Right ventricle myocardium superior (tissue), 1 donor: Measurements from ENCODE around the gene TSACC. TPM values are rescaled to one million over a fixed set of nuclear protein-coding genes. Genes with fewer than 3 reads are reported as not detected.
"Not testable (repeated sequence)": the region's sequence is repeated elsewhere in the genome, so short reads cannot be mapped to it uniquely, and the experiment has no call there.

Experiments
- ATAC-seq: fragments of 200-7000 bp; cut with Tn5 transposase; one replicate; pipeline ENCODE4 v1.9.1; 2020; ENCODE audit warnings: mild to moderate bottlenecking; ENCODE audit not compliant: poor library complexity
- DNase-seq: peaks from one replicate; pipeline ENCODE4 v3.0.0-alpha.2; 2020
- intact Hi-C: fragments of 100-400 bp; cut with DNase I; formaldehyde crosslinking; loops from one replicate; pipeline ENCODE4 v1.11.2; 2022
- total RNA-seq: library from RNA; stranded (reverse); fragmentation: NEBNext Ultra II Directional; extraction: Animal tissue kit (Norgen Biotek cat#: 25700); gene quantifications from one replicate; pipeline ENCODE4 v1.2.1, GENCODE V29; 2021
- donor health status: DM: no; HTN: yes; CAD: no; lungs with severe emphysema.

The TSACC gene
- total RNA-seq, 1 donor from 2014 or later = not detected

DNA sequence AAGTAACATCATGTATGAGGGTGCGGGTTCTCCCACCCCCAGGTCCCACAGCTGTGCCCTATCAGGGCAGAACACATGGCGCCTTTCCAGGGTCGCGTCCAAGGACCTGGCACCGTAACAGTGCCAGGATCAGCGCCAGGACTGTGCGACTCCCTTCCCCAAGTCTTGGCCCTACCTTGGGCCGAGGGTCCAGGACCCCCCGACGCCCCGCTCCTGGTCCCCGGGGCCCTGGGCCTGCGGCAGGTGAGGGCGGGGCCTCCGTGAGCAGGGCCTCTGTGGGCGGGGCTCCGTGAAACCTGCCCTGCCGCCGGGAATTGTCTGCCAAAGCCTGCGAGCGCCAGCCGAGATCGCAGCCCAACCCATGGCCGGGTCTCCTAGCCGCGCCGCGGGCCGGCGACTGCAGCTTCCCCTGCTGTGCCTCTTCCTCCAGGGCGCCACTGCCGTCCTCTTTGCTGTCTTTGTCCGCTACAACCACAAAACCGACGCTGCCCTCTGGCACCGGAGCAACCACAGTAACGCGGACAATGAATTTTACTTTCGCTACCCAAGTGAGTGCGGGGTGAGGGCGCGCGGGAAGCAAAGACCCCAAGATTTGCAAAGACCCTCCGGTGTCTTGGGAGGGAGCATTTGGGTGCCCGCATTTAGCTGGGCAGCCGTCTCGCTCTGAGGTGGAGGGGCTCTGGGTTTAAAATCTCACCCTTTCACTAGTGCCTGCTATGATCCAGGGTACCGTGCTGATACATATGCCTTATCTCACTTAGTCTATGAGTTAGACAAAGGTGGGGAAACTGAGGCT is 30.8 kb downstream of the TSACC start, which contains the start of gene RHBG:
Gene RHBG, plus strand, starts transcription at position 323 of the 796 bp plus-strand sequence. Its CDS starts 39 bp downstream, at position 362.
- intact Hi-C loops = no loop called here
- ATAC-seq (peak; percentile 81), DNase-seq (peak; percentile 67)

DNA sequence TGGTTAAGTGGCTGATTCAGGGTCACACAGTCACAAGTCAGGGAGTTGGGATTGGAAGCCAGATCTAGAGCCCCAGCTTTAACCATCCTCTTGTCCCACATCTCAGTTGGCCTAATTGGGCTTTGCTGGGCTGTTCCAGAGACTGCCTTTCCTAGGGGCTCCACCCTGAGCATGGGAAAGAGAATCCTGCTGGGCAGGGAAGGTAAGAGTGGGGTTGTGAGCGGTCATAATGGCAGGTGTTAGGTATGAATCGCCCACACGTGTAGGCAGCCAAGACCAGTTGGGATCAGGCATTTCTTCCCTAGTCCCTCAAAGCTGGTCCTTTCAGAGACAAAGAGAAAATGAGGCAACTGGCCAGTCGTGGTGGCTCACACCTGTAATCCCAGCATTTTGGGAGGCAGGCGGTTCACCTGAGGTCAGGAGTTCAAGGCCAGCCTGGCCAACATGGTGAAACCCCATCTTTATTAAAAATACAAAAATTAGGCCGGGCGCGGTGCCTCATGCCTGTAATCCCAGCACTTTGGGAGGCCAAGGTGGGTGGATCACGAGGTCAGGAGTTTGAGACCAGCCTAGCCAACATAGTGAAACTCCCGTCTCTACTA is 31.5 kb downstream of the TSACC start:
- ATAC-seq, intact Hi-C loops, DNase-seq: not testable (repeated sequence)

DNA sequence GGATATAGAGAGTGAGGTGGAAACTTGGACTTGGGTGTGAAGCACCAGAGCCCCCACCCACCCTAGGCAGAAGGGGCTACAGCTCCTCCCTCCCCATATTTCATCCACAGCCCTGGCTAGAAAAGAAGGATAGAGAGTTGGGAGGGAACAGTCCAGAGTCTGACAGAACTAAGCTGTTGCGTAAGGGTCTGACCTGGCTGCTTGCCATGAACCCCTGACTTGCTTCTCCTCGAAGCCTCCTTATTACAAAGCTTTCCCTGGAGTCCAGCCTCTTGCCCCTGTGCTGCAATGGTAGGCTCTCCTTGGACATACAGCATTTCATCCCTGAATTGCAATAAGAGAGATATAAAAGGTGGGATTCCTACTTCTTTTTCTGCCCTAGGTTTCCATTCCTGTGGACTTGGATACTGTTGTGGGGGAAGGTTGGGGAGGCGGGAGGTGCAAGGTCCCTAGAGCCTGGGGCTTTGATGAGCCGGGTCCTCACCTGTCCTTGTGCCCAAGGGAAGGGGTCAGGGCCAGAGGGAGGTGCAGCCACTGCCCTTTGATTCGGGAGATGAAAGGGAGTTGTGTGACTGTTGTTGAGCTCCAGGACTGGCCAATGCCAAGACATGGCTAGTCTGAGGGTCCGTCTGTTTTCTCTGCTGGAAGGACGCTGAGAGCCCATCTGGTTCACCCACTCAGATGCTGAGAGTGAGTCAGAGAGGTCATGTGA is 33.4 kb downstream of the TSACC start:
- intact Hi-C loops = no loop called here
- DNase-seq (peak; percentile 79), ATAC-seq (no peak)

DNA sequence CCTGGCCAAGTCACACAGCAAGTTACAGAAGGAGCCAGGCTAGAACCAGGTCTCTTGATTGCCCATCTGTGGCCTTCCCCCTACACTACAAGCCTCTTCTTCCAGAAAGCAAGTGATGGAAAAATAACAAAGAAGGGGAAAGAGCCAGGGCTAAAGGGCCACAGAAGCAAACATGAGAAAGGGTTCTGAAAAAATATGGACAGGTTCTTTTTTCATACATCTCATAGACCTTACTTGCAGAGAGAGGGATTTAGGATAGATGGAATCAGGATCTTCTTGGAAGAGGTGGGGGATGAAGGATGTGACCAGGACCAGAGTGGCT is 33.9 kb downstream of the TSACC start:
- no peak for ATAC-seq
- DNase-seq = no peak
- intact Hi-C loops = no loop called here

DNA sequence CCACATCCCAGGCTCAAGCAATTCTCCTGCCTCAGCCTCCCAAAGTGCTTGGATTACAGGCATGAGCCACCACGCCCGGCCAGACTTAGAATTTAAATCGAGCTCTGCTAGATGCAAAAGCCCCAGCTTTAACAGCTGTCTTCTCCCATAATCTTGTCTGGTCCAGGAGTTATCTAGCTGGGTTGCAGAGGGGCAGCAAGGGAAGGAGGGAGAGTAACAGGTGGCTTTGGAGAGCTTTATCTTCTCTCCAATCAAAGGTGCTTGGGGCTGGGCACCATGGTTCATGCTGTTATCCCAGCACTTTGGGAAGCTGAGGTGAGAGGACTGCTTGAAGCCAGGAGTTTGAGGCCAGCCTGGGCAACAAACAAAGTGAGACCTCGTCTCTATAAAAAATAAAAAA is 34.5 kb downstream of the TSACC start:
- ATAC-seq (no peak), DNase-seq (no peak)
- intact Hi-C loops = no loop called here

DNA sequence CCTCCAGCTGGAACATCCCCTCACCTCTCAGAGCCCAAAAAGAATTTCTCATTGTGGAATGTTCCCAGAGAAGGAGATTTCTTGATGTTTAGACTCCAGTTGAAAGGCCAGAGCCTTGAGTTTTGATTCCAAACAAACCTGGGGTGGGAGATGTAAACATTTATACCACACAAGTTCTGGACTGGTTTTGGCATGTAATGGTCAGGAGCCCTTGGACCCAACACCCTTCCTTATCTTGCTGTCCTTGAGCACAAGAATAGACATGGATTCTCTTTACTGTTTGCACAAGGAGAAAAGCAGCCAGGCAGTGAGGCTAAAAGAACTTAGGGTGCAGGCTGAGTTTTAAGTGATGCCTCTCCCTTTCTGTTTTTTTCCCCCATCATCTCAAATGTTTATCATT is 35.2 kb downstream of the TSACC start:
- ATAC-seq (no peak), DNase-seq (no peak)
- intact Hi-C loops = no loop called here

DNA sequence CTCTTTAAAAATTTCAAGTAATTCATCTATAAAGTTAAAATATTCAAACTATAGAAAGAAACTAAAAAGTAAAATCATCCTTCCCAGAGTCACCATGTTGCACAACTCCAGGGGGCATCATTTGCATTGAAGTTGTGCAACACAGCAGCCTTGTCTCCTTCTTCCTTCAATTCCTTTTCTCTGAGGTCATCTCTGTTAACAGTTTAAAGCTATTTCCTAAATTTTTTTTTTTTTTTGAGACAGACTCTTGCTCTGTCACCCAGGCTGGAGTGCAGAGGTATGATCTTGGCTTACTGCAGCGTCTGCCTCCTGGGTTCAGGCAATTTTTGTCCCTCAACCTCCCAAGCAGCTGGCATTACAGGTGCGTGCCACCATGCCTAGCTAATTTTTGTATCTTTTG is 37.8 kb downstream of the TSACC start:
- no peak for DNase-seq
- intact Hi-C loops = no loop called here
- no peak for ATAC-seq

DNA sequence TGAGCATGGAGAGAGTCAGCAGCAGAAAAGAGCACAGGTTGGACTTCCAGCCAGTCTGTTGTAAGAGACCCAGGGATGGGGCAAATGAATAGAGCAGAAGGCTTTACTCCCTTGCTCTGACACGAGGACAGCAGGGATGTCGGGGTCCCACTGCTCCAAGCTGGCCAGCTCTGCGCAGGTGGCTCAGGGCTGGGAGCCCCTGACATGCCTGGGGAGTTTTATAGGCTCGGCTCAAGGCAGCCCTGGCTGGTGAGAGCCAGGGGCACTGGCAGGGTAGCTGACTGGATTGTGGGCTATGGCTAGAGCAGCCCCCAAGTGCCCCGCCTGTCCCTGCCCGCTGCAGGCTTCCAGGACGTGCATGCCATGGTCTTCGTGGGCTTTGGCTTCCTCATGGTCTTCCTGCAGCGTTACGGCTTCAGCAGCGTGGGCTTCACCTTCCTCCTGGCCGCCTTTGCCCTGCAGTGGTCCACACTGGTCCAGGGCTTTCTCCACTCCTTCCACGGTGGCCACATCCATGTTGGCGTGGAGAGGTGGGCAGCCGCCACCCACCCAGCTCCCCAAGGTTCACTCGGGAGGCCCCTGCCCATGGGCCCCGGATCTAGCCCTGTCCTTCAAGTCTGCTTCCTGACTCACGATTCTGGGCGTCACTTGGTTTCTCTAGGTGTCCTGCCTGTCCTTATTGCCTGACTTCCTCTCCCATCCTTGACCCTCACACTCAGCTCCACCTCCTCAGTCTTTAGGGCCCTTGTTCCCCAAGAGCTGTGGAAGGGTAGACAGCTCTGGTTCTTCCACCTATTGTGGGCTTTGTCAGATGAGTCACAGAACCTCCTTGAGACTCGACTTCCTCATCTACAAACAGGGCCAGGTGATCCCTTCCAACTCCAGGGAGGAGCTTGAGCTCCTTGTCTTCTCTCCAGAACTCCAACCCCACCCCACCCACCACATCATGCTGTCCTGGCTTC is 38.9 kb downstream of the TSACC start:
- DNase-seq (no peak), ATAC-seq (no peak)
- intact Hi-C loops = no loop called here

DNA sequence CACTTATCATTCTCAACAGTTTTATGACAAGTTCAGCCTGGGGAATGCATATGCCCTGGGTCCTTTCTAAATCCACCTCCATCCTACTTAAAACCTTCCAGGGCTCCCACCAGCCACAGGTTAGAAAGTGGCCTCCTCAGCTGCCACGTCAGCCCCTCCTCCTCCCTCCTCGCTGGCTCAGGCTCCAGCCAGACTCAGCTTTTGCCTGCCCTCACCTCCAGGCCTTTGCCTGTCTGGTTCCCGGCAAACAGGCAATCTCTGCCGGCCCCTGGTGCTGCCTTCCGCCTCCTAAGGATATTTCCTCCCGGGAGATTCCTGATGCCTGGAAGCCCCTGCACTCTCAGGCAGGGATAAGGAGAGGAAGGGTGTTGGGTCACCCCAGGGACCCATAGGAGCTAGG is 40.2 kb downstream of the TSACC start:
- no peak for DNase-seq
- ATAC-seq = no peak
- intact Hi-C loops = no loop called here

DNA sequence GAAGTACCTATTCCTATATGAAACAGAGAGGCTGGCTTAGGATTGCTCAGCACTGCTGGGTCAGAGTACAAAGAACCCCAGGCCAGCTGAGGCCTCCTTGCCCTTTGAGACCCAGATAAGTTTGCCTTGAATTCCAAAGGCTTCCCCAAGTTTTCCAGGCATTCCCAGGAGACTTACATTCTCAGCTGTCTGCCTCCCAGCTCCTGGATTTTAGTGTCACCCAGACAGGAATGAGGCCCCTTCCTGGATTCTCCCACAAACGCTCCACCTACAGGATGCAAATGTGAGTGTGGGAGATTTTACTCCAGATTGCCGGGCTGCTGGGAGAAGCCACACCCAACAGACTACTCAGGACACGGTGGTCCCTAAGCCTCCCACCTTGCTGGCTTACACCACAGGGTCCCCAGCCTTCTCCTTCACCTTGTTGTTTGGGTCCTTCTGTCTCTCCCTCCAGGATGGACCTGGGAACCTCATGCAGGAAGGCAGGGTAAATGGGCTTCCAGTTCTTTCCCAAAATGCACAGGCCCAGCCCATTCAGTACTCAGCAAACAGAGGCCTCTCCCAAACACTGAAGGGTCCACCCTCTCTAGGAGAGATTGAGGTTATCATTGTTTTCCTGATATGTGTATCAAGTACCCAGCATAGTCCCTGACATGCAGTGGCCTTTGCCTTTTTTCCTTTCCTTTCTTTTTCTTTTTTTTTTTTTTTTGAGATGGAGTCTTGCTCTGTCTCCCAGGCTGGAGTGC is 41.3 kb downstream of the TSACC start:
- no peak for ATAC-seq
- intact Hi-C loops = no loop called here
- no peak for DNase-seq

DNA sequence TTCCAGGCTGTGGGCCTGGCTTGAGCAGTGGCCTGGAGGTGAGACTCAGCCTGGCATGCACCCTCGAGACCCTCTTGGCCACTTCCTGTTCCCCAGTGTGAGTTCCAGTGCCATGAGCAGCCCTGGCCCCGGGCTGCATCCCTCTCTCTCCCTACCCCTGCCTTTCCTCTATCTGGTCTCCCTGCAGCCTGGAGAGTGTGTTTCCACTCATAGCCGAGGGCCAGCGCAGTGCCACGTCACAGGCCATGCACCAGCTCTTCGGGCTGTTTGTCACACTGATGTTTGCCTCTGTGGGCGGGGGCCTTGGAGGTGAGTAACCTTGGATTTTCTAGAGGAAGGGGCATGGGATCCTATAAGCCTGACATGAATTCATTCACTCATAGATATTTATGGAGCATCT is 44.2 kb downstream of the TSACC start:
- ATAC-seq (no peak), DNase-seq (no peak)
- intact Hi-C loops = no loop called here

DNA sequence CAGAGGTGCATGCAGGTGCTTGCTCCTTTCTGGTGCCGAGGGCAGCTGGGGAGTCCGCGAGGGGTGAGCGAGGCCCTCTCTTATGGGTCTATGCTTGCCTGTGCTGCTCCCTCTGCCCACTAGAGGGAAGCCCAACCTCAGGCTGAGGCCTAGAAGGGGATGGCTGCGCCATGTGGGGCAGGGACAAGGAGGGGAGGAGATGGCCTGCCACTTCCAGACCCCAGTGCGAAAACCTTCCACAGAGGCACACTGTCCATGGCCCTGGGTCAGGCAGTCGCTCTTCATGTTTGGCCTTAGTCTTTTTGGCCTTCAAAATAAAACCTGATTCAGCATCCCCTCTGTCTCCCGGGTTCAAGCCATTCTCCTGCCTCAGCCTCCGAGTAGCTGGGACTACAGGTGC is 44.7 kb downstream of the TSACC start:
- DNase-seq = peak; percentile 66
- intact Hi-C loops = no loop called here
- peak; percentile 88 for ATAC-seq

DNA sequence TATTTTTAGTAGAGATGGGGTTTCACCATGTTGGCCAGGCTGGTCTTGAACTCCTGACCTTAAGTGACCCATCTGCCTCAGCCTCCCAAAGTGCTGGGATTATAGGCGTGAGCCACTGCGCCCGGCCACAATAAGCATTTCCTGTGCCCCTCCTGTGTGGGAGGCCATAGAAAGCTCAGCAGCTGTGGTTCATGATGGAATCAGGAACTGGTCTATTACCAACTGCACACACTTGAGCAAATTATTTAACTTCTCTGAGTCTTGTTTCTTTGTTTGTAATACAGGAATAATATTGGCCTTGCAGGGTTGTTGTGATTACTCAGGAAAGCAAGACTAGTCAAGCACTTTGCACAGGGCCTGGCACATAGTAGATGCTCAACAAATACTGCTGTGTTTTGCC is 45.7 kb downstream of the TSACC start:
- DNase-seq (no peak), ATAC-seq (no peak)
- intact Hi-C loops = loop anchor here (2.0 kb wide), 1 partner anchor 61 kb away; no protein-coding TSS in a partner anchor

DNA sequence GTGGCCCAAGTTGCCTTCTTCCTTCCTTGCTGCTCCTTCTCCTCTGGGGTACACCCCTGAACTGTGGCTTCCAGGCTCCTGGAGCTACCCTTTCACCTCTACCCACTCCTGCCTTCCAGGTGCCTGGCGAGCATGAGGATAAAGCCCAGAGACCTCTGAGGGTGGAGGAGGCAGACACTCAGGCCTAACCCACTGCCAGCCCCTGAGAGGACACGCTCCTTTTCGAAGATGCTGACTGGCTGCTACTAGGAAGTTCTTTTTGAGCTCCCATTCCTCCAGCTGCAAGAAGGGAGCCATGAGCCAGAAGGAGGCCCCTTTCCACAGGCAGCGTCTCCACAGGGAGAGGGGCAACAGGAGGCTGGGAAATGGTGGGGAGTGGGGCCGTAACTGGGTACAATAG is 46.3 kb downstream of the TSACC start:
- DNase-seq (no peak), ATAC-seq (no peak)
- intact Hi-C loops = loop anchor here (2.0 to 5.0 kb wide), 3 partner anchors 60 to 268 kb away; no protein-coding TSS in a partner anchor

DNA sequence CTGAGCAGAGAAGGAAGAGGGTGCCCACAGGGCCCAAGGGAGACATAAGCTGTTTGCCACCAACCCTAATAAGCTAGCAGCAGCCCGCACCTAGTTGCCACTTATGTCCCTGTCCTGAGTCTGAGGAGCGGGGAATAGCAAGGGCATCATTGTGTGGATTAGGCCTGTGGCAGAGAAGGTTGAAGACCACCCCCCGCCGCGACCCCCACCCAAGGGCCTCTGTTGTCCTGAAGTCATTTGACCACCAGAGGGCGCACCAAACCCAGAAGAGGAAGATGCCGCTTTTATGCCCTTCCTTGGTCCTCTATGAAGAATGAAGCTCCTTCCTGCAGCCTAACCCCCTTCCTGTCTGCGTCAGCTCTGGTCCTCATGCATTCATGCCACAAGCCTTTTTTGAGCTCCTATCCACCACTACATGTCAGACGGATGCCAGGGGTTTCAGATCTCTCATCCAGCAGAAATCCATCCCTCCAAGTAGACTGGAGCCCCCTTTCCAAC is 47.3 kb downstream of the TSACC start:
- intact Hi-C loops = loop anchor here (2.0 to 5.0 kb wide), 3 partner anchors 59 to 267 kb away; no protein-coding TSS in a partner anchor
- DNase-seq (peak; percentile 53), ATAC-seq (peak; percentile 75)

DNA sequence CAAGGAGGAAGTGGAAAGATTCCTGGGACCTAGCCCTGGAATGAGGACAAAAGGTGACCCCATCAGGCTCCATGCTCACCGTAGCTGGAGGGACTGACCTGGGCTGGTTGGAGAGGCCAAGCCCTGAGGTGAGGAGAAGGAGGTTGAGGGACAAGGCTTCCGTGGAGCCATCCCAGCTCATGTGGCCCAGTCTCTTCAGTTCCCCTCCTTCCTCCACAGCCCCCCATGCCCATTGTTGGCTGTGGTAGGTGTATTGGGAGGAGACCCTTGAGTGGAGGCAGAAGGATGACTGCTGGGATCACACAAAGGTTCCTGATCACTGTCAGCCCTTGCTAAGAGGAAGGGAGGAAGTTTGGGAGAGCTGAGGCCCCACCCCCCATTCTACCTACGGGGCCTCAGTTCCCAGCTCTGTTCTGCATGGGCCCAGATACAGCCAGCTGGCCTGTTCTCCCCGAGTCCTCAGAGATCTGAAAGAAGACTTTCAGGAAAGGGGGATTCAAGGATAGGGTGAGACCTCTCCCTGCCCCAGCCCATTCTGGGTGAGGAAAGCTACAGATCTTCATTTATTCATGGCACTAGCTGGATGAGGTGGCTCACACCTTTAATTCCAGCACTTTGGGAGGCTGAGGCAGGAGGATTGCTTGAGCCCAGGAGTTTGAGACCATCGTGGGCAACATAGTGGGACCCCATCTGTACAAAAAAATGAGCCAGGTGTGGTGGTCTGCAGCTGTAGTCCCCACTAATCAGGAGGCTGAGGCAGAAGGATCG is 48.0 kb downstream of the TSACC start:
- intact Hi-C loops = loop anchor here (5.0 kb wide), 2 partner anchors 221 to 266 kb away; no protein-coding TSS in a partner anchor
- ATAC-seq = no peak

More for the DNA sequence above, 48.0 kb downstream of the TSACC start:
- no peak for DNase-seq
